G401 (cell line): Measurements from ENCODE around the gene RGS18. TPM values are rescaled to one million over a fixed set of nuclear protein-coding genes. Genes with fewer than 3 reads are reported as not detected.
"Not testable (repeated sequence)": the region's sequence is repeated elsewhere in the genome, so short reads cannot be mapped to it uniquely, and the experiment has no call there.

ENCODE experiments used
- DNase-seq: peaks from one replicate; pipeline ENCODE4 v3.0.0-alpha.2; 2015; ENCODE audit warnings: low spot score
- in situ Hi-C: cut with HindIII; loops from 2 replicates; pipeline ENCODE4 v1.10.0; 2016; ENCODE audit warnings: low sequenced_read_pairs, mixed read lengths
- total RNA-seq: library from RNA; depleted of rRNA; stranded (reverse); fragments of >200 nt; shearing (Covaris generic); gene quantifications from 2 replicates; pipeline ENCODE4 v1.2.3, GENCODE V29; 2014

Gene RGS18
- total RNA-seq, 1 experiment from 2014 or later, result not detected

DNA sequence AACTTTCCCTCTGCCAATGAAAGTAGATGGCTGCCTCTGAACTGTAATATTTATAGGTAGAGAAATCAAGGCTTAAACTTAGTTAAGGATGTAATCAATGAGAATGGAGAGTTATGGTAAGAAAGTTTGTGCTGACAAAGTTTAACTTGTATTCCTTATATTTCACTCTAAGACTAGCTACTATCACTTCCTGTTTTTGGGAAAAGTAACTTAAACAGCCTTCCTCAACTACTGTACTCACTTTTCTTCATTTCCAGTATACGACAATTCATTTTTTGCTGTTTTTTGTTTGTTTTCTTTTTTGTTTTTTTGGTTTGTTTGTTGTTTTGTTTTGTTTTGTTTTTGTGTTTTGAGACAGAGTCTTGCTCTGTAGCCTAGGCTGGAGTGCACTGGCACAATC lies 3.7 kb downstream of the RGS18 start:
- in situ Hi-C loops, result no loop called here
- DNase-seq, result no peak

DNA sequence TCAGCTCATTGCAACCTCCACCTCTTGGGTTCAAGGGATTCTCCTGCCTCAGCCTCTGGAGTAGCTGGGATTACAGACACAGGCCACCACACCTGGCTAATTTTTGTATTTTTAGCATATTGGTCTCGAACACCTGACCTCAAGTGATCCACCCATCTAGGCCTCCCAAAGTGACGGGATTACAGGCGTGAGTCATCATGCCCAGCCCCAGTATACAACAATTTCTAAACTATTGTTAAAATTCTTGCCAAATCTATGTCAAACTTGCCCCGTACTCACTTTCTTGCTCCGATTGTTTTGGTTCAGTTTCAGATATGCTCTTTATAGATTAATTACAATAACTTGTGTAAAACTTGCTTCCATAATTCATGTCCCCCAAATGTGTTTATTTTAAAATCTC lies 4.1 kb downstream of the RGS18 start:
- in situ Hi-C loops, result no loop called here
- no peak for DNase-seq

GRCh38 chr1:192165002-192165401 lies 6.7 kb downstream of the RGS18 start:
- in situ Hi-C loops, DNase-seq: not testable (repeated sequence)

DNA sequence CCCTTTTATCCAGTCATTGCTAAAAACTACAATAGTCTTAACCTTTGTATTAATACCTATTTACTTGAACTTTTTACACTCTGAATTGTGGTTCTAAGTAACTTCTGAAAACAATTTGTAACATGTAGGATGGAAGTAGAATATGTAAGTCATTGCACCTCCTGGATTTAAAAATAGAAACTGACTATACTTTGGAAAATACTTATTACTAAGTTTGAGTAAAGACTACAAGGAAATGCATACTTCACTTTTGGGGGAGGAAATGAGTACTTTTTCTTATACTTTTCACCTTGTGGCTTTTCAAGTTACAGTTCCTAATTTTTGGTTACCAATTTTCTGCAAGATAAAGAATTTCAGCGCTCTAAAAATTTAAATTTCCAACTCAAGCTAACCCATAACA lies 8.7 kb downstream of the RGS18 start:
- in situ Hi-C loops, result no loop called here
- no peak for DNase-seq

DNA sequence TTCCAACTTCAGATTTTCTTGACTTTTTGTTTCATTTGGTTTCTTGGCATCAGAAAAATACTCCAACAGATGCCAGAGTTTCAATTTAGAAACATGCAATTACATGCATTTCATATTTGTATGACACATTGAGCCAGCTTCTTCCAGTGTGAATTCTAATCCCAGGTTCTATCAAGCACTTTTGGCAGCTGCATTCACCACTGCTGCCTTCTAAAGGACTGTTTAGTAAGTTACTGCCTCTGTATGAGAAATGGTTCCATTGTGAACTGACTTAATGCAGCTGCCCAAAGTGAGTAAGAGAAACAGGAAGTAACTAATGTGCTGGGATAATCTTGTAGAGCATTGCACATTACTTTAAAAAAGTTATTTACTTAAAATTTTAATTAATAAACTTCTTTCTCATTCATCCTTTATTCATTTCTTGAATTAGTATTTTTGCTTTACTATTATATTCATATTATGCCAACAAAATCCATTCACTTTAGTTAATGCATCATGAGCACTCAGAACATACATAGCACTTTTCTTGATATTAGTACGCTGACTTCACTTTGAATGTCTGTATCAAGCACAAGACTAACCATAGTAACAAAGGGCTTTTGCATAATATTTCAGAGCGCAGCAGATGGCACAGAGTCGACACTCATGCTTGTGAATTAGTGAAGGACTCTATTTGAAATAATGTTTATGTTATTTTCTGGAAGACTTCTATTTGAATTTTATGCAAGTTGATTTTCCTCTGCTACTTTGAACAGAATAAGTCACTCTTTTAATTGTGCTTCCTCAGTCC lies 9.8 kb downstream of the RGS18 start:
- DNase-seq, result no peak
- in situ Hi-C loops, result no loop called here

- no peak for DNase-seq
- in situ Hi-C loops, result no loop called here
These were observed 10.7 kb downstream of the RGS18 start for GRCh38 chr1:192168964-192169363.

- no peak for DNase-seq
- in situ Hi-C loops, result no loop called here
These were observed 12.1 kb downstream of the RGS18 start for GRCh38 chr1:192170196-192170984.

GRCh38 chr1:192171123-192171522 lies 12.9 kb downstream of the RGS18 start:
- in situ Hi-C loops, result no loop called here

GRCh38 chr1:192175971-192176370 lies 17.7 kb downstream of the RGS18 start:
- DNase-seq, result no peak
- in situ Hi-C loops, result no loop called here

More at GRCh38 chr1:192171123-192171522, 12.9 kb downstream of the RGS18 start:
- no peak for DNase-seq

DNA sequence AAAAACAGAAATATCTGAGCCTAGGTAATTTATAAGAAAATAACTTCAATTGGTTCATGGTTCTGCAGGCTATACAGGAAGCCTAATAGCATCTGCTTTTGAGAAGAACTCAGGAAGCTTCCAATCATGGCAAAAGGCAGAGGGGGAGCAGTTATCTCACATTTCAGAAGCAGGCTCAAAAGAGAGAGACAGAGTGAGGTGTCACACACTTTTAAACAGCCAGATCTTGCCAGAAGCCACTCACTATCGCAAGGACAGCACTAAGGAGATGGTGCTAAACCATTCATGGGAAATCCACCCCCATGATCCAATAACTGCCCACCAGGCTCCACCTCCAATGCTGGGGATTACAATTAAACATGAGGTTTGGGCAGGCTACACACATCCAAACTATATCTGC lies 25.5 kb downstream of the RGS18 start:
- in situ Hi-C loops, result no loop called here
- DNase-seq, result no peak

DNA sequence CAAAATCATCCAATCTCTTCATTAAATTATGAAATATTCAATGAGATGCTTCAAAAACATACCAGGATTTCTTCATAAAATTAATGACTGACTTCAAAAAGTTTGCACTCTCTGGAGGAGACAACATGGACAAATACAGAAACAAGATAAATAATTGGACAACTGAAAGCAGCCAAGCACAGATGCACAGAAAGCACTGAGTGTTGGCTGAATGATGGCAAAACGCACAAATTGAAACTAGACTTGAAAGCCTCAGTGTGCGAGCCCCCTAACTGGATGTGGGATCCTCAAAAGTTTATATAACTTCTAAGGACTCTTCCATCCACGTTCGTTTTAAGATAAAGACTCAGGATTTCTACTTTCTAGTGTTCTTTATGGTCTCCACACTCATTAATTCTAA lies 27.9 kb downstream of the RGS18 start:
- in situ Hi-C loops, result no loop called here
- DNase-seq, result no peak

GRCh38 chr1:192190066-192190465 lies 31.8 kb downstream of the RGS18 start:
- DNase-seq, result no peak
- in situ Hi-C loops, result no loop called here

DNA sequence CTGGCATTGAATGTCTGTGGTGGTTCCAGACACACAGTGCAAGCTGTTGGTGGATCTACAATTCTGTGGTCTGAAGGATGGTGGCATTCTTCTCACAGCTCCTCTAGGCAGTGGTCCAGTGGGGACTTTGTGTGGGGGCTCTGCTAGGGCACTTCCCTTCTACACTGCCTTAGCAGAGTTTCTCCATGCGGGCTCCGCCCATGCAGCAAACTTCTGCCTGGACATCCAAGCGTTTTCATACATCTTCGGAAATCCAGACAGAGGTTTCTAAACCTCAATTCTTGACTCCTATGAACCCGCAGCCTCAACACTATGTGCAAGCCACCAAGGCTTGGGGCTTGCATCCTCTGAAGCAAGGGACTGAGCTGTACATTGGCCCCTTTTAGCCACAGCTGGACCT lies 43.0 kb downstream of the RGS18 start:
- in situ Hi-C loops, result no loop called here

GRCh38 chr1:192224396-192224795 lies 66.1 kb downstream of the RGS18 start:
- no peak for DNase-seq
- in situ Hi-C loops, result no loop called here

More for the DNA sequence above, 43.0 kb downstream of the RGS18 start:
- no peak for DNase-seq

GRCh38 chr1:192224846-192225245 lies 66.6 kb downstream of the RGS18 start:
- in situ Hi-C loops, result no loop called here
- no peak for DNase-seq

DNA sequence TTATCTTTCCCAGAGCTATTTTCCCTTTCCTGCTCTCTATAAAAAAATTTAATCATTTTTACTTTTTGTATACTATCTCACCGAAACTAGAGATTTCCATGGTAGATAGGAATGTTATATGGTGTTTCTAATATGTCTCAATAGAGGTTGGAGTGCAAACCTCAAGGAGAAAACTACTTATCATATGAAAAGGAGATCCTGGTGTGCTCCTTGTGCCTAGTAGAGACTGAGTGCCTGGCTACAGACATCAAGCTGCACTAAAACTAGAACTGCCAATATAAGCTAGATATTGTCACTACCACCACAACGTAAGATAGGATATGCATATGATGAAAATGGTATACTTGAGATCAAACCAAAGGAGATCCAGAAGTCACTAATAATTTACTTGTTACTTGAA lies 67.0 kb downstream of the RGS18 start:
- in situ Hi-C loops, result no loop called here

DNA sequence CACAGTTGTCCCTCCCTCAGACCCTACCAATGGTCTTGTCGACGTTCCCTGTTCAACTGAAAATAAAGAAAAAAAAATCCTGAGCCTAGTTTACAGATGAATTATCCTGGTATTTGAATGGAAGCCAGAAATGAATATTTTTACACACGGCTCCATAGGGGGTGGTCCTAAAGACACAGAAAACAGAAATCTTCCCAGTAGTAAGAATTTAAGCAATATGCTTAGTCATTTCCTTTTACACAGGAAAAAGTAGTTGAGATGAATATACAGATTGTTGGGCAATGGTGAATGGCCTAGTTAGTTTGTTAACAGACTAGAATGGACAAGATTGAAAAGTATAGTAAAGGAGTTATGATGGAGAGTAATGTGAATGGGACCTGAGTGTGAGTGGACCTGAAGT lies 67.4 kb downstream of the RGS18 start:
- in situ Hi-C loops, result no loop called here
- no peak for DNase-seq

More for the DNA sequence above, 67.0 kb downstream of the RGS18 start:
- DNase-seq, result no peak

- in situ Hi-C loops, result no loop called here
- no peak for DNase-seq
These were observed 69.1 kb downstream of the RGS18 start for GRCh38 chr1:192227330-192227729.

- DNase-seq, in situ Hi-C loops: not testable (repeated sequence)
These were observed 69.7 kb downstream of the RGS18 start for GRCh38 chr1:192227980-192228379.

DNA sequence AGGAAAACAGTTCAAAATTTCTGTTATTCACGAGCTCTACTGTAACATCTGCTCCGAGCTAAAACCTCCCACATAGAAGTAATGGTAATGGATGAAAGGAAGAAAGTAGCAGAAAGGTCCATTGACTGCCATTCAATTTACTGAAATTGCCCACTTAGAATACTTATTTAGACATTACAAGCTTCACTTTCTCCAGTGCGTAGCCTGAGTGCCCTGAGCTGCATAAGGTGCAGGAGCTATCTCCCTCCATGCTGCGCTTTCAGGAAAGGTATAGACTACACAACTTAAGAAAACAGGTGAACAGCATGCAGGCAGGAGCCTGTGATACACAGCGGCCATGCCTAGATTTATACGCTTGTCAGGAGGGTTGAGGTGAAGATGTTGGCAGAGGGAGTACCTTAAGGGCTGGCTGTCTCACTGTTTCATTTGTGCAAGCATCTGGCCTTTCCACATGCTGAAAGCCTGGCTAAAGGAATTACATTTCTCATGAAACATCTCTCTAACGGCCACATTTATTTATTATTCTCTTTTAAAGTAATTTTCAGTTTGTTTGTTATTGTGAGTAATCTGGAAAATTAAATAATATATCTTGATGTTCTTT lies 74.7 kb downstream of the RGS18 start:
- in situ Hi-C loops, result no loop called here
- no peak for DNase-seq
